GM19468 (cell line): ENCODE measurements around the gene KISS1R.

Source experiments
- ATAC-seq: cut with Tn5 transposase; IDR thresholded peaks from one replicate; pipeline ENCODE4 v1.9.1; 2021; ENCODE audit warnings: mild to moderate bottlenecking, moderate library complexity, moderate number of reproducible peaks; ENCODE audit not compliant: unreplicated experiment; ENCODE audit errors: extremely low read depth

KISS1R gene

GRCh38 chr19:934865-935479, 17.8 kb downstream of the KISS1R start:
- no peak for ATAC-seq

GRCh38 chr19:936175-936546, 19.0 kb downstream of the KISS1R start:
- ATAC-seq = no peak

- ATAC-seq = no peak
These were observed 20.1 kb downstream of the KISS1R start for GRCh38 chr19:937259-937694.

- ATAC-seq = no peak
These were observed 21.2 kb downstream of the KISS1R start for GRCh38 chr19:938233-938923.

- ATAC-seq = no peak
These were observed 22.3 kb downstream of the KISS1R start for GRCh38 chr19:939439-939838.

GRCh38 chr19:939922-940321, 22.8 kb downstream of the KISS1R start:
- ATAC-seq = no peak

GRCh38 chr19:940591-941291, 23.6 kb downstream of the KISS1R start:
- no peak for ATAC-seq

- no peak for ATAC-seq
These were observed 24.4 kb downstream of the KISS1R start for GRCh38 chr19:941292-942132.

GRCh38 chr19:942133-942645, 25.1 kb downstream of the KISS1R start:
- no peak for ATAC-seq

GRCh38 chr19:943551-944170, 26.5 kb downstream of the KISS1R start:
- no peak for ATAC-seq

- ATAC-seq = no peak
These were observed 27.0 kb downstream of the KISS1R start for GRCh38 chr19:944171-944567.

GRCh38 chr19:944663-945241, 27.6 kb downstream of the KISS1R start:
- no peak for ATAC-seq

- no peak for ATAC-seq
These were observed 28.5 kb downstream of the KISS1R start for GRCh38 chr19:945401-946252.

GRCh38 chr19:947090-947706, 30.1 kb downstream of the KISS1R start:
- no peak for ATAC-seq

- peak; percentile 40 for ATAC-seq
These were observed 30.8 kb downstream of the KISS1R start for GRCh38 chr19:947707-948539.

GRCh38 chr19:948842-949496, 31.8 kb downstream of the KISS1R start:
- no peak for ATAC-seq
